H1 (cell line): ENCODE results near the gene ARHGEF4. TPM values are rescaled to one million over a fixed set of nuclear protein-coding genes. Genes with fewer than 3 reads are reported as not detected.

Source experiments
- CTCF ChIA-PET: fragments of 300-600 bp; sonication (Branson Sonifier 250); formaldehyde crosslinking; loops from one replicate; lab custom pipeline; 2021; ENCODE audit not compliant: partially characterized antibody; lab: Charles Lee
- POLR2A ChIA-PET: fragments of 300-600 bp; sonication (Branson Sonifier 250); formaldehyde crosslinking; loops from one replicate; lab custom pipeline; 2021; ENCODE audit warnings: inconsistent platforms; ENCODE audit not compliant: partially characterized antibody; lab: Charles Lee
- DNase-seq, 2 experiments: peaks; one replicate each; pipeline versions ENCODE4 v3.0.0 to v3.0.0-alpha.2; 2010 to 2022; ENCODE audit warnings: low spot score in 2 of 2, low read depth in 1 of 2, mixed read lengths in 1 of 2
- FAIRE-seq: peaks from 2 replicates; lab custom pipeline; 2011; peaks lifted over from hg19 to GRCh38; lab: Jason Lieb, UNC
- H2AFZ ChIP-seq: 2 replicates; pipeline ENCODE4 v1.8.1; 2012; ENCODE audit warnings: low read length, inconsistent platforms
- H2AK5ac ChIP-seq: 2 replicates; pipeline ENCODE4 v1.6.1; 2013; ENCODE audit warnings: low read depth, low read length
- H2BK120ac ChIP-seq: replicated peaks from 2 replicates; pipeline ENCODE3; 2013; ENCODE audit warnings: low read depth, low read length, inconsistent platforms
- H2BK12ac ChIP-seq: 2 replicates; pipeline ENCODE4 v1.6.1; 2013; ENCODE audit warnings: low read depth, low read length
- H2BK15ac ChIP-seq: 2 replicates; pipeline ENCODE4 v1.6.1; 2013; ENCODE audit warnings: low read length
- H2BK20ac ChIP-seq: 2 replicates; pipeline ENCODE4 v1.6.1; 2013; ENCODE audit warnings: low read length
- H2BK5ac ChIP-seq: 2 replicates; pipeline ENCODE4 v1.6.1; 2013; ENCODE audit warnings: low read depth, low read length
- H3K14ac ChIP-seq: 2 replicates; pipeline ENCODE4 v1.6.1; 2013; ENCODE audit warnings: inconsistent platforms; ENCODE audit not compliant: insufficient read length
- H3K18ac ChIP-seq: 2 replicates; pipeline ENCODE4 v1.6.1; 2013; ENCODE audit warnings: low read length; ENCODE audit errors: extremely low read depth
- H3K23ac ChIP-seq: 2 replicates; pipeline ENCODE4 v1.6.1; 2013; ENCODE audit warnings: inconsistent platforms; ENCODE audit not compliant: insufficient read length
- H3K23me2 ChIP-seq: 2 replicates; pipeline ENCODE4 v1.6.1; 2013; ENCODE audit warnings: low read depth, low read length
- H3K27ac ChIP-seq: 2 replicates; pipeline ENCODE4 v1.6.1; 2011; ENCODE audit warnings: low read depth, low read length, inconsistent platforms
- H3K27me3 ChIP-seq, 4 experiments: replicated peaks in 1 of 4; 1 replicate in 1 of 4; 2 replicates in 3 of 4; pipeline versions ENCODE4 v1.6.1 to v1.8.1; 2011 to 2013; ENCODE audit warnings: low read length in 3 of 4, mild to moderate bottlenecking in 3 of 4, inconsistent platforms in 2 of 4, mixed read lengths in 2 of 4, moderate library complexity in 1 of 4; ENCODE audit not compliant: control insufficient read depth in 3 of 4, insufficient read depth in 3 of 4; ENCODE audit errors: extremely low read depth in 1 of 4
- H3K36me3 ChIP-seq, 4 experiments: 2 replicates each; pipeline versions ENCODE4 v1.6.1 to v1.8.1; 2011 to 2013; ENCODE audit warnings: mild to moderate bottlenecking in 4 of 4, low read length in 3 of 4, moderate library complexity in 2 of 4, control low read depth in 1 of 4, inconsistent platforms in 1 of 4; ENCODE audit not compliant: insufficient read depth in 4 of 4, control insufficient read depth in 2 of 4
- H3K4ac ChIP-seq: replicated peaks from 2 replicates; pipeline ENCODE3; 2013; ENCODE audit warnings: low read length, low read depth, mixed read lengths, inconsistent platforms; ENCODE audit not compliant: insufficient read length
- H3K4me1 ChIP-seq, 4 experiments: replicated peaks in 1 of 4; 1 replicate in 1 of 4; 2 replicates in 3 of 4; pipeline versions ENCODE4 v1.6.1 to v1.8.1; 2011 to 2013; ENCODE audit warnings: low read length in 3 of 4, inconsistent platforms in 2 of 4, mixed read lengths in 1 of 4; ENCODE audit not compliant: insufficient read depth in 4 of 4, control insufficient read depth in 3 of 4
- H3K4me2 ChIP-seq, 2 experiments: 2 replicates each; pipeline versions ENCODE4 v1.6.1 to v1.8.1; 2011 to 2013; ENCODE audit warnings: low read depth in 2 of 2, low read length in 2 of 2, control low read depth in 1 of 2, inconsistent platforms in 1 of 2, mild to moderate bottlenecking in 1 of 2; ENCODE audit not compliant: insufficient read depth in 1 of 2
- H3K4me3 ChIP-seq, 4 experiments: fragments of 200-600, 300-600 bp in 1 of 4; sonication (generic), shearing (Covaris generic), sonication (Bioruptor Twin) in 1 of 4; 2 replicates each; pipeline versions ENCODE4 v1.5.1 to v1.8.1; 2011 to 2016; ENCODE audit warnings: low read length in 4 of 4, low read depth in 3 of 4, control low read depth in 2 of 4, inconsistent platforms in 2 of 4, mild to moderate bottlenecking in 2 of 4, mixed read lengths in 1 of 4, moderate library complexity in 1 of 4; ENCODE audit not compliant: insufficient read depth in 2 of 4; ENCODE audit errors: extremely low read depth in 1 of 4
- H3K56ac ChIP-seq: replicated peaks from 2 replicates; pipeline ENCODE3; 2013; ENCODE audit warnings: low read depth, mild to moderate bottlenecking, mixed read lengths, low read length, inconsistent platforms; ENCODE audit not compliant: insufficient read length
- H3K79me1 ChIP-seq: 2 replicates; pipeline ENCODE4 v1.6.1; 2013; ENCODE audit warnings: low read depth, low read length, control low read depth
- H3K79me2 ChIP-seq, 2 experiments: 2 replicates each; pipeline versions ENCODE4 v1.6.1 to v1.8.1; 2012 to 2013; ENCODE audit warnings: low read length in 2 of 2, mild to moderate bottlenecking in 2 of 2, inconsistent platforms in 1 of 2; ENCODE audit not compliant: insufficient read depth in 2 of 2, control insufficient read depth in 1 of 2
- H3K9ac ChIP-seq, 4 experiments: replicated peaks in 1 of 4; 1 replicate in 1 of 4; 2 replicates in 3 of 4; pipeline versions ENCODE4 v1.6.1 to v1.8.1; 2011 to 2013; ENCODE audit warnings: low read depth in 3 of 4, low read length in 3 of 4, control low read depth in 2 of 4, mild to moderate bottlenecking in 2 of 4, moderate library complexity in 2 of 4, inconsistent platforms in 1 of 4; ENCODE audit errors: extremely low read depth in 1 of 4
- H3K9me3 ChIP-seq, 2 experiments: 2 replicates each; pipeline versions ENCODE4 v1.6.1 to v1.8.1; 2012 to 2013; ENCODE audit warnings: mild to moderate bottlenecking in 2 of 2, moderate library complexity in 2 of 2, control low read depth in 1 of 2, inconsistent platforms in 1 of 2, low read depth in 1 of 2, low read length in 1 of 2, mixed read lengths in 1 of 2; ENCODE audit not compliant: insufficient read depth in 2 of 2
- H4K20me1 ChIP-seq, 2 experiments: replicated peaks in 1 of 2; 2 replicates each; pipeline versions ENCODE3 to v1.8.1; 2011 to 2013; ENCODE audit warnings: inconsistent platforms in 2 of 2, low read length in 2 of 2, mild to moderate bottlenecking in 1 of 2; ENCODE audit not compliant: insufficient read depth in 2 of 2, control insufficient read depth in 1 of 2
- H4K5ac ChIP-seq: 2 replicates; pipeline ENCODE4 v1.6.1; 2013; ENCODE audit warnings: low read length, low read depth, mixed read lengths, inconsistent platforms; ENCODE audit not compliant: insufficient read length
- H4K8ac ChIP-seq: 2 replicates; pipeline ENCODE4 v1.8.0; 2013; ENCODE audit warnings: mild to moderate bottlenecking, moderate library complexity, low read length, inconsistent platforms; ENCODE audit not compliant: insufficient read depth; ENCODE audit errors: extremely low read depth
- H4K91ac ChIP-seq: replicated peaks from 2 replicates; pipeline ENCODE3; 2013; ENCODE audit warnings: low read length, mixed read lengths, inconsistent platforms; ENCODE audit not compliant: insufficient read length
- CBX5 ChIP-seq: fragments of 300-800, 300-1000 bp; sonication (generic); IDR thresholded peaks from 2 replicates; pipeline ENCODE4 v1.7.1; 2016; ENCODE audit warnings: antibody characterized with exemption, low read length, low read depth
- EGR1 ChIP-seq: IDR thresholded peaks from 2 replicates; pipeline ENCODE4 v1.6.1; 2011; ENCODE audit warnings: low read depth, low read length, borderline replicate concordance
- TBP ChIP-seq: IDR thresholded peaks from 2 replicates; pipeline ENCODE4 v1.6.1; 2011; ENCODE audit warnings: low read depth, low read length, improper control_type of control experiment
- TEAD4 ChIP-seq: IDR thresholded peaks from 2 replicates; pipeline ENCODE4 v1.6.1; 2012; ENCODE audit warnings: low read depth, low read length, inconsistent platforms, mixed read lengths
- YY1 ChIP-seq: IDR thresholded peaks from 2 replicates; pipeline ENCODE4 v1.6.1; 2011; ENCODE audit warnings: low read depth, mild to moderate bottlenecking, low read length
- WGBS, 2 experiments: shearing (Covaris generic) in 1 of 2; methylation state at CpG; one replicate each; pipeline versions ENCODE4 v1.1.6 to v1.1.7; 2013 to 2015; ENCODE audit warnings: low lambda C conversion rate in 2 of 2, mixed read lengths in 2 of 2, inconsistent platforms in 1 of 2, low coverage in 1 of 2, missing lambda C conversion rate in 1 of 2; ENCODE audit not compliant: insufficient replicate concordance in 2 of 2, insufficient coverage in 1 of 2, insufficient read length in 1 of 2; ENCODE audit errors: extremely low coverage in 1 of 2, missing lambda C conversion rate in 1 of 2; 5-methylcytosine and 5-hydroxymethylcytosine counted together
- polyA plus RNA-seq, 7 experiments: library from polyadenylated mRNA; depleted of rRNA in 3 of 7; stranded (reverse) in 5 of 7; unstranded in 2 of 7; fragments of >200 nt in 5 of 7; fragments of 200-250 nt in 2 of 7; gene quantifications; 1 replicate in 5 of 7; 2 replicates in 1 of 7; 4 replicates in 1 of 7; pipeline versions ENCODE4 v1.2.1 to v1.2.3, GENCODE V29; 2011 to 2013; ENCODE audit warnings: missing spikeins in 2 of 7, mixed read lengths in 2 of 7
- total RNA-seq: library from RNA; stranded (reverse); fragmentation: NEBNext Ultra II Directional; extraction: Animal tissue kit (Norgen Biotek cat#: 25700); gene quantifications from 2 replicates; pipeline ENCODE4 v1.2.1, GENCODE V29; 2021

The ARHGEF4 gene
- total and polyA plus RNA-seq, 2 of the 8 experiments (the other 6 are each of a cell fraction or from before 2014, with no cell fraction given), result 10.6 to 14.6 TPM

GRCh38 chr2:130882991-130883390 is 46.3 kb downstream of the ARHGEF4 start:
- CTCF ChIA-PET, result interaction anchor here (0.6 to 4.6 kb wide), 5 partner anchors 10 to 288 kb away, joined by 3 to 40 read pairs (median 7); no protein-coding TSS in a partner anchor
- no peak for TF ChIP-seq TEAD4
- no peak for TF ChIP-seq EGR1
- no peak for TF ChIP-seq YY1
- no peak for TF ChIP-seq TBP
- TF ChIP-seq CBX5, result no peak

More at GRCh38 chr2:130882991-130883390, 46.3 kb downstream of the ARHGEF4 start:
- no peak overlapping the region for H2AK5ac ChIP-seq
- H3K23ac ChIP-seq, result no peak overlapping the region
- WGBS, 2 experiments, result 87% methylated on average over 5 of the region's 6 CpGs; no CpG with 5 or more reads in 1 of the 2 experiments
- H3K27me3 ChIP-seq, result no peaks in the 10 kb centered on the region
- H3K79me1 ChIP-seq, result no peaks in the 10 kb centered on the region
- no peak for FAIRE-seq
- no peak overlapping the region for H3K4ac ChIP-seq
- H2BK5ac ChIP-seq, result no peak overlapping the region
- no peak overlapping the region for H2AFZ ChIP-seq
- no peak overlapping the region; the same call in 1 of the 2 replicates for H3K27ac ChIP-seq
- H3K23me2 ChIP-seq, result no peaks in the 10 kb centered on the region
- POLR2A ChIA-PET, result no interaction called here
- H4K20me1 ChIP-seq, result no peaks in the 10 kb centered on the region
- no peak overlapping the region for H3K4me2 ChIP-seq
- no peak overlapping the region for H3K9ac ChIP-seq
- peak in 1 of 2 experiments; percentile 19 for DNase-seq
- no peaks in the 10 kb centered on the region for H3K9me3 ChIP-seq
- H4K91ac ChIP-seq, result no peak overlapping the region
- H2BK15ac ChIP-seq, result no peak overlapping the region
- H3K4me1 ChIP-seq, result no peaks in the 10 kb centered on the region
- H3K14ac ChIP-seq, result no peak overlapping the region
- H3K56ac ChIP-seq, result no peak overlapping the region
- H3K4me3 ChIP-seq, result no peak overlapping the region
- no peaks in the 10 kb centered on the region for H3K79me2 ChIP-seq
- H3K18ac ChIP-seq, result no peak overlapping the region
- no peak overlapping the region for H4K8ac ChIP-seq
- H3K36me3 ChIP-seq, result no peaks in the 10 kb centered on the region
- no peak overlapping the region for H2BK120ac ChIP-seq
- no peak overlapping the region for H2BK20ac ChIP-seq
- H2BK12ac ChIP-seq, result no peak overlapping the region
- no peak overlapping the region for H4K5ac ChIP-seq
